ENCODE results near the gene FBXL13.

DNA sequence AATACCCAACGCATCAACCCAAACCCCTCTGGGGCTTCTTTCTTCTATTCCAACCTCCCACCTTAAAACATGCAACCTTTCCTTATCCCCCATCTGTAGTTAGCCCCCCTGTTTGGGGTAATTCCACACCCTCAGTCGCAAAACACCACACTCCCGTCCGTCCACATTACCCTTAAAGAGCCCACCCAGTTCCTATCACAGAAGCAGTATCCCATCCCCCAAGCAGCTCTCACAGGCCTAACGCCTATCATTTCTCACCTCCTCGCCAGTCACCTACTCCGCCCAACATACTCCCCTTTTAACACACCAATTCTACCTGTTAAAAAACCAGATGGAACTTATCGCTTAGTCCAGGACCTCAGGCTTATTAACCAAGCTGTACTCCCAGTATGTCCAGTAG, 98.1 kb downstream of the FBXL13 start:
- TF ChIP-seq RUNX3 (IDR thresholded peaks at IDR 0.05; ENCODE audit: low read length) (no peak), MEF2B (IDR thresholded peaks at IDR 0.05; ENCODE audit: partially characterized antibody, poor library complexity, severe bottlenecking) (no peak), RCOR1 (conservative IDR thresholded peaks at IDR 0.05; ENCODE audit: low read depth, low read length) (no peak), ZNF207 (IDR thresholded peaks at IDR 0.05; ENCODE audit: borderline replicate concordance) (no peak)
- TF ChIP-seq, protein P1, sequence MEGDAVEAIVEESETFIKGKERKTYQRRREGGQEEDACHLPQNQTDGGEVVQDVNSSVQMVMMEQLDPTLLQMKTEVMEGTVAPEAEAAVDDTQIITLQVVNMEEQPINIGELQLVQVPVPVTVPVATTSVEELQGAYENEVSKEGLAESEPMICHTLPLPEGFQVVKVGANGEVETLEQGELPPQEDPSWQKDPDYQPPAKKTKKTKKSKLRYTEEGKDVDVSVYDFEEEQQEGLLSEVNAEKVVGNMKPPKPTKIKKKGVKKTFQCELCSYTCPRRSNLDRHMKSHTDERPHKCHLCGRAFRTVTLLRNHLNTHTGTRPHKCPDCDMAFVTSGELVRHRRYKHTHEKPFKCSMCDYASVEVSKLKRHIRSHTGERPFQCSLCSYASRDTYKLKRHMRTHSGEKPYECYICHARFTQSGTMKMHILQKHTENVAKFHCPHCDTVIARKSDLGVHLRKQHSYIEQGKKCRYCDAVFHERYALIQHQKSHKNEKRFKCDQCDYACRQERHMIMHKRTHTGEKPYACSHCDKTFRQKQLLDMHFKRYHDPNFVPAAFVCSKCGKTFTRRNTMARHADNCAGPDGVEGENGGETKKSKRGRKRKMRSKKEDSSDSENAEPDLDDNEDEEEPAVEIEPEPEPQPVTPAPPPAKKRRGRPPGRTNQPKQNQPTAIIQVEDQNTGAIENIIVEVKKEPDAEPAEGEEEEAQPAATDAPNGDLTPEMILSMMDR (IDR thresholded peaks at IDR 0.05 in 2 of 3, conservative IDR thresholded peaks at IDR 0.05 in 1 of 3; ENCODE audit: control insufficient read depth in 2 of 3, extremely low read depth in 1 of 3, insufficient read depth in 1 of 3, low read depth in 3 of 3, low read length in 3 of 3): no peak

All from GM12878 (cell line).